Upper lobe of right lung (tissue), 1 donor: ENCODE results near the gene CROCC2. TPM values are rescaled to one million over a fixed set of nuclear protein-coding genes. Genes with fewer than 3 reads are reported as not detected.

Source experiments
- ATAC-seq: fragments of 200-7000 bp; cut with Tn5 transposase; one replicate; pipeline ENCODE4 v1.9.1; 2020; ENCODE audit warnings: mild to moderate bottlenecking, moderate library complexity
- DNase-seq: peaks from one replicate; pipeline ENCODE4 v3.0.0-alpha.2; 2020
- H3K27ac ChIP-seq: fragments of 200-600 bp; one replicate; pipeline ENCODE4 v1.8.0; 2022
- H3K27me3 ChIP-seq: fragments of 200-600 bp; one replicate; pipeline ENCODE4 v1.8.0; 2022; ENCODE audit warnings: mild to moderate bottlenecking
- H3K36me3 ChIP-seq: fragments of 200-600 bp; one replicate; pipeline ENCODE4 v1.8.0; 2022
- H3K4me1 ChIP-seq: fragments of 200-600 bp; one replicate; pipeline ENCODE4 v1.8.0; 2022
- H3K4me3 ChIP-seq: fragments of 200-600 bp; one replicate; pipeline ENCODE4 v1.8.0; 2022; ENCODE audit warnings: mild to moderate bottlenecking
- H3K9me3 ChIP-seq: fragments of 200-600 bp; one replicate; pipeline ENCODE4 v1.8.0; 2022
- intact Hi-C: fragments of 100-400 bp; cut with DNase I; formaldehyde crosslinking; loops from one replicate; pipeline ENCODE4 v1.11.0; 2022
- total RNA-seq: library from RNA; stranded (reverse); fragmentation: NEBNext Ultra II Directional; extraction: Animal tissue kit (Norgen Biotek cat#: 25700); gene quantifications from one replicate; pipeline ENCODE4 v1.2.1, GENCODE V29; 2021
- TF ChIP-seq, protein P1 (sequence below): fragments of 200-600 bp; IDR thresholded peaks from one replicate; pipeline ENCODE4 v1.8.0; 2022; ENCODE audit warnings: antibody characterized with exemption
- donor health status: DM: no; HTN: yes; CAD: no; lungs with severe emphysema.

Gene CROCC2
- total RNA-seq, 1 donor from 2014 or later = 0.26 TPM

DNA sequence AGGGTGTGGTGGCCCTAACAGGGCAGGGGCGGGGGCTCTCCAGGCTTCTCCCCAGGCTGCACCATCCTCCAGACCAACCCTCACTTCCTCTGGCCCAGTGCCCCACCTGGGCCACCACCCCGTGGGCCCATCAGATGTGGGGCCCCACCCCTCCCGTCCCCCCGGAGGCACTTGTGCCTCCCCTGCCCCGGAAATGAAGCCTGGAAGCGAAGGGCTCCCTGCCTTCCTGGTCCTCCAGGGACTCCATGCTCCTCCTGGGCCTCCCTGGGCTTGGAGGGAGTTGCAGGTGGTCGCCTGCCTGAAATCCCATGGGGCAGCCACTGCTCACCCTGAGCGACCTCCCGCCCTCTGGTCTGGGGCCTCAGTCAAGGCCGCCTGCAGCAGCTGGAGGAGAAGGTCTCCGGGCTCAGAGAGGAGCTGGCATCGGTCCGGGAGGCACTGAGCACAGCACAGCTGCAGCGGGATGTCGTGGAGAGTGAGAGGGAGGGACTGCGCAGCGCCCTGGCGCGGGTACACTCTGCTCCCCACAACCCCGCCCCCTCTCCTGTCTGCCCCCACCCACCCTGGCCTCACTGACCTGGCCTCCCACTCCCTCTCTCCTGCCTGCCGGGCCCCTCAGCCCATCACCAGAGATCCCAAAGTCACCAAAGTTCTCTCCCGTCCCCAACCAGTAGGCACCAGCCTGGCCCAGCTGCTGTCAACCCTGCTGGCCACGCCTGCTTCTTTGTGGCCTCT, 28.0 kb downstream of the CROCC2 start:
- no peak for ATAC-seq

DNA sequence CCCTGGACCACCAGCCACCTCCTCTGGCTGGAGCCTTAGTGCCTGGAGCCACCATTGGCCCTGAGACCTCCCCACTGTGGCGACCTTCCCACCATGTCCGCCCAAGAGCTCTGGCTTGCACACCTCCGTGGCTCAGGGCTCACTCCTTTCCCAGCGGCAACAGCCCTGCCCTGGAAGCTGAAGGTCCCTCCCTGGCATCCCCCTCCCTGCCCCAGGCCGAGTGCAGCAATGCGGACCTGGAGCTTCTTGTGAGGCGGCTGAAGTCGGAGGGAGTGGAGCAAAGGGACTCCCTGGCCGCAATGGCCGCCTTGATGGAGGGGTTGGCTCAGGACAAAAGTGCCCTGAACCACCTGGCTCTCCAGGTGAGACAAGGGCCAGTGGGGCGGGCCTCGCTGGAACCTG, 28.6 kb downstream of the CROCC2 start:
- no peaks in the 10 kb centered on the region for H3K36me3 ChIP-seq
- H3K9me3 ChIP-seq = no peaks in the 10 kb centered on the region
- TF ChIP-seq, protein P1, sequence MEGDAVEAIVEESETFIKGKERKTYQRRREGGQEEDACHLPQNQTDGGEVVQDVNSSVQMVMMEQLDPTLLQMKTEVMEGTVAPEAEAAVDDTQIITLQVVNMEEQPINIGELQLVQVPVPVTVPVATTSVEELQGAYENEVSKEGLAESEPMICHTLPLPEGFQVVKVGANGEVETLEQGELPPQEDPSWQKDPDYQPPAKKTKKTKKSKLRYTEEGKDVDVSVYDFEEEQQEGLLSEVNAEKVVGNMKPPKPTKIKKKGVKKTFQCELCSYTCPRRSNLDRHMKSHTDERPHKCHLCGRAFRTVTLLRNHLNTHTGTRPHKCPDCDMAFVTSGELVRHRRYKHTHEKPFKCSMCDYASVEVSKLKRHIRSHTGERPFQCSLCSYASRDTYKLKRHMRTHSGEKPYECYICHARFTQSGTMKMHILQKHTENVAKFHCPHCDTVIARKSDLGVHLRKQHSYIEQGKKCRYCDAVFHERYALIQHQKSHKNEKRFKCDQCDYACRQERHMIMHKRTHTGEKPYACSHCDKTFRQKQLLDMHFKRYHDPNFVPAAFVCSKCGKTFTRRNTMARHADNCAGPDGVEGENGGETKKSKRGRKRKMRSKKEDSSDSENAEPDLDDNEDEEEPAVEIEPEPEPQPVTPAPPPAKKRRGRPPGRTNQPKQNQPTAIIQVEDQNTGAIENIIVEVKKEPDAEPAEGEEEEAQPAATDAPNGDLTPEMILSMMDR = no peak
- ATAC-seq (no peak), DNase-seq (peak; percentile 60)
- intact Hi-C loops = no loop called here
- no peak overlapping the region for H3K4me3 ChIP-seq
- no peaks in the 10 kb centered on the region for H3K27me3 ChIP-seq
- no peak overlapping the region for H3K27ac ChIP-seq
- H3K4me1 ChIP-seq = no peaks in the 10 kb centered on the region

More for the DNA sequence above, 28.0 kb downstream of the CROCC2 start:
- Histone ChIP-seq H3K4me1 (no peaks in the 10 kb centered on the region), H3K36me3 (no peaks in the 10 kb centered on the region), H3K9me3 (no peaks in the 10 kb centered on the region), H3K27me3 (no peaks in the 10 kb centered on the region), H3K4me3 (no peak overlapping the region), H3K27ac (no peak overlapping the region)
- intact Hi-C loops = no loop called here
- DNase-seq = peak; percentile 51
- TF ChIP-seq, protein P1 = no peak

DNA sequence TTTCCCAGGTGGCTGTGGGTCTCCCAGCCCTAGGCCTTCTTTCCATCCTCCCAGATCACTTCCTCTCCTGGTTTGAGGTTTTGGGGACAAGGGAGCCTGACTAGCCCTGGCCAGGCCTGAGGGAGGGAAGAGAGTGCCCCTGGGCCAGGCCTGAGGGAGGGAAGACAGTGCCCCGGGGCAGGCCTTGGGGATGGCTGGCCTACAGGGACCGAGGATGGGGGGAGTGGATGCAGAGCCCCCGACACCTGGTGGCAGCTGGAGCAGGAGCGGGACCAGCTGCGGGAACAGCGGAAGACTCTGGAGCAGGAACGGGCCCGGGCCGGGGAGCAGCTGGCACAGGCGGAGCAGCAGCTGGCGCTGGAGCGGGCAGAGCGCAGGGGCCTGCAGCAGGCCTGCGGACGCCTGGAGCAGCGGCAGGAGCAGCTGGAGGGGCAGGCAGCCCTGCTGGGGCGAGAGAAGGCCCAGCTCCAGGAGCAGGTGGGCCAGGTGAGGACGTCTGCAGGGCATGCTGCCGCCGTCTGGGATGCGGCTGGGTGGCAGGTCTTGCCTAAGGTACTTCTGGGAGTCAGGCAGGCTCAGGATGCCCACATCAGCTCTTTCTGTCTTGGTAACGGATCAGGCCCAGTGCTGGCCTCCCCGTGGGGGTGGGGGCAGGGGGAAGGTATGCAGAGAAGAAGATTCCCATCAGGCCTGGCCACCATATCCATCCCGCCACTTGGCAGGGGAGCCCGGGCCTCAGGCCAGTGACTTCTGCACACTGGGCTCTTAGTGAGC, 29.2 kb downstream of the CROCC2 start:
- no peaks in the 10 kb centered on the region for H3K4me1 ChIP-seq
- intact Hi-C loops = no loop called here
- no peak for ATAC-seq
- no peaks in the 10 kb centered on the region for H3K9me3 ChIP-seq
- no peak overlapping the region for H3K27ac ChIP-seq
- no peaks in the 10 kb centered on the region for H3K27me3 ChIP-seq
- no peak overlapping the region for H3K4me3 ChIP-seq
- H3K36me3 ChIP-seq = no peaks in the 10 kb centered on the region
- TF ChIP-seq, protein P1 = no peak
- peak; percentile 52 for DNase-seq

DNA sequence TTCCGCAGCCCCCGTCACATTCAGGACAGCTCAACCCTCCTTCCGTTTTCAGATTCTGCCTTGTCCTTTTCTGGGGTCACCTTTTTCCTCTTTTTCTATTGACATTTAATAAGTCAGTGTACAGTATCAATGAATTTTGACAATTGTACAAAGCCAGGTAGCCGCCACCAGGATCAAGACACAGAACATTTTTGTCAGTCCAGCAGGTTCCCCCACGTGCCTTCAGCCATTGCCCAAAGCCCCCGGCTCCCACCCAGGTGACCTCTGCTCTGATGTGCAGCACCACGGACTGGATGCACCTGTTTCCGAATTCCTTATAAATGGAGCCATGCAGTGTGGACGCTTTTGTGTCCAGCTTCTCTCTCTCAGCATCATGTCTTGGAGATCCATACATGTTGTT, 30.0 kb downstream of the CROCC2 start:
- no peak for ATAC-seq
- TF ChIP-seq, protein P1 = no peak
- Histone ChIP-seq H3K27ac (no peak overlapping the region), H3K36me3 (no peaks in the 10 kb centered on the region), H3K4me3 (no peak overlapping the region), H3K27me3 (no peaks in the 10 kb centered on the region), H3K4me1 (no peaks in the 10 kb centered on the region), H3K9me3 (no peaks in the 10 kb centered on the region)
- intact Hi-C loops = no loop called here
- DNase-seq = peak; percentile 35

DNA sequence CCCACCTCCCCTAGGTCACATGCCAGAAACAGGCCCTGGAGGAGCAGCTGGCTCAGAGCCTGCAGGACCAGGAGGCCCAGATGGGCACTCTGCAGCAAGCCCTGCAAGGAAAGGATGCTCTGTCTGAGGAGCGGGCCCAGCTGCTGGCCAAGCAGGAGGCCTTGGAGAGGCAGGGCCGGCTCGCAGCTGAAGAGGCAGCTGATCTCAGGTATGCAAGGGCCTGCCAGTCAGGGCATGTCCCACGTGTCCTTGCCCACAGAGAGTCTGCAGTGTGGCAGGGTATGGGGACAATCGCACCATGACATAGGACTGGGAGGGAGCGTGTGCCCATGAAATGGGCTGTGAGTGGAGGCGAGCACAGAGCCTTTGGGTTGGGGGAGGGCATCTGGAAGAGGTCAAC, 39.9 kb downstream of the CROCC2 start:
- H3K27ac ChIP-seq = no peak overlapping the region
- DNase-seq = no peak
- intact Hi-C loops = no loop called here

More for the DNA sequence above, 39.9 kb downstream of the CROCC2 start:
- TF ChIP-seq, protein P1 = no peak
- ATAC-seq = no peak
- Histone ChIP-seq H3K27me3 (no peaks in the 10 kb centered on the region), H3K4me3 (no peak overlapping the region), H3K9me3 (no peaks in the 10 kb centered on the region), H3K4me1 (no peaks in the 10 kb centered on the region), H3K36me3 (no peaks in the 10 kb centered on the region)
